HEK293T (cell line): ENCODE results near the gene TNFRSF13B.
"Not testable (repeated sequence)": the region's sequence is repeated elsewhere in the genome, so short reads cannot be mapped to it uniquely, and the experiment has no call there.

Experiments used
- CTCF ChIA-PET: fragments of 350-600 bp; formaldehyde crosslinking; extraction: SDS; loops from one replicate; lab custom pipeline; 2021; ENCODE audit warnings: antibody characterized with exemption, inconsistent platforms; lab: Yijun Ruan, JAX
- POLR2A ChIA-PET: fragments of 350-600 bp; formaldehyde crosslinking; extraction: SDS; loops from one replicate; lab custom pipeline; 2020; ENCODE audit warnings: antibody characterized with exemption, inconsistent platforms; lab: Yijun Ruan, JAX
- DNase-seq: peaks from one replicate; pipeline ENCODE4 v3.0.0; 2012; ENCODE audit warnings: mixed read lengths; ENCODE audit errors: extremely low spot score
- ARNT ChIP-seq: fragments of 450-650 bp; IDR thresholded peaks from 2 replicates; pipeline ENCODE4 v1.6.1; 2017; ENCODE audit warnings: mild to moderate bottlenecking
- BHLHE40 ChIP-seq: fragments of 450-650 bp; IDR thresholded peaks from 2 replicates; pipeline ENCODE4 v1.6.1; 2016; ENCODE audit warnings: mild to moderate bottlenecking, moderate library complexity, borderline replicate concordance
- CTBP1 ChIP-seq: fragments of 450-650 bp; IDR thresholded peaks from 2 replicates; pipeline ENCODE4 v1.6.1; 2016; ENCODE audit warnings: borderline replicate concordance
- ELF4 ChIP-seq: fragments of 450-650 bp; IDR thresholded peaks from 2 replicates; pipeline ENCODE4 v1.6.1; 2017; ENCODE audit warnings: antibody characterized with exemption
- FOXA1 ChIP-seq: fragments of 450-650 bp; IDR thresholded peaks from 2 replicates; pipeline ENCODE4 v1.6.1; 2016; ENCODE audit warnings: mild to moderate bottlenecking
- FOXK2 ChIP-seq: fragments of 450-650 bp; IDR thresholded peaks from 2 replicates; pipeline ENCODE4 v1.6.1; 2016; ENCODE audit warnings: mild to moderate bottlenecking
- FOXM1 ChIP-seq: fragments of 450-650 bp; IDR thresholded peaks from 2 replicates; pipeline ENCODE4 v1.6.1; 2017; ENCODE audit warnings: mild to moderate bottlenecking, borderline replicate concordance
- HDGF ChIP-seq: fragments of 450-650 bp; IDR thresholded peaks from 2 replicates; pipeline ENCODE4 v1.6.1; 2017; ENCODE audit warnings: antibody characterized with exemption, borderline replicate concordance
- L3MBTL2 ChIP-seq: fragments of 450-650 bp; conservative IDR thresholded peaks from 2 replicates; pipeline ENCODE4 v1.6.1; 2016; ENCODE audit warnings: mild to moderate bottlenecking
- LEF1 ChIP-seq: fragments of 450-650 bp; IDR thresholded peaks from 2 replicates; pipeline ENCODE4 v1.6.1; 2017; ENCODE audit warnings: mild to moderate bottlenecking, borderline replicate concordance
- NFRKB ChIP-seq: fragments of 450-650 bp; IDR thresholded peaks from 2 replicates; pipeline ENCODE4 v1.6.1; 2016; ENCODE audit warnings: mild to moderate bottlenecking, moderate library complexity
- PKNOX1 ChIP-seq: fragments of 450-650 bp; IDR thresholded peaks from 2 replicates; pipeline ENCODE4 v1.6.1; 2016
- SP1 ChIP-seq: fragments of 450-650 bp; IDR thresholded peaks from 2 replicates; pipeline ENCODE4 v1.6.1; 2017
- SUZ12 ChIP-seq: fragments of 450-650 bp; IDR thresholded peaks from 2 replicates; pipeline ENCODE4 v1.6.1; 2016; ENCODE audit warnings: mild to moderate bottlenecking
- TARDBP ChIP-seq: fragments of 450-650 bp; IDR thresholded peaks from 2 replicates; pipeline ENCODE4 v1.6.1; 2016
- ZNF384 ChIP-seq: fragments of 450-650 bp; IDR thresholded peaks from 2 replicates; pipeline ENCODE4 v1.6.1; 2016

Gene TNFRSF13B

DNA sequence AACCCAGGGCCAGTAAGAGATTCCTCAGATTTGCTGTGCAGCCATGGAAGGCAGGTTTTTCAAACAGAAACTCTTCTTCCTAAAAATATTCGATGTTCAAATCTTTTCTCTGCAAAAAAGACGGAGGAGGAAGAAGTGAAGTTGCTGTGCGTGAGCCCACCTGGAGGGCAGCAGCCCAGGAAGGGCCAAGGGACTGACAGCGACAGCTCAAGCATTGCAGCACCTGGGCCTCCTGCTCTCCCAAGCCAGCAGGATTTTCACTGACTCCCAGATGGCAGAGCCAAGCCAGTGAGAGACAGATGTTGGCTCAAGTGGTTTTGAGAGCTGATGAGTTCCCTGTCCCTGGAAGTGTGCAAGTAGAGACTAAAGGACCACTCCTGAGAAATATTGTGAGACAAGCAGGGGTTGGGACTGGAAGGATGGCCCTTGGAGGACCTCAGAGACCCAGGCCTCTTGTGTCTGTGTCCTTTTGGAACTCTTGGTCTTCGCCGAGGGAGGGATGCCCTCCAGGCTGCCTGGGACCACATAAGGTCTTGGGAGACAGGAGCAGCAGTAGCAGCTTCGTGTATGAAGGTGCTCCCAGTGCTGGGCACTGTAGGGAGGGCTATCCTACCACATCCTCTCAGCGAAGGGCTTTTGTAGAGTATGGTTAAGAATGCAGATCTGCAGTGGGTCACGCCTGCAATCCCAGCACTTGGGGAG is 29.3 kb upstream of the TNFRSF13B start:
- CTCF ChIA-PET = interaction anchor here (1.2 to 2.0 kb wide), 3 partner anchors 9 to 19 kb away, joined by 3 to 8 read pairs (median 4); no protein-coding TSS in a partner anchor
- TF ChIP-seq ARNT (no peak), SP1 (no peak), HDGF (no peak), LEF1 (no peak), FOXK2 (no peak), NFRKB (no peak), SUZ12 (no peak), CTBP1 (no peak), L3MBTL2 (no peak), ZNF384 (no peak), BHLHE40 (no peak), FOXM1 (no peak)
- POLR2A ChIA-PET = no interaction called here
- no peak for DNase-seq

- ChIA-PET POLR2A (no interaction called here), CTCF (interaction anchor here (1.2 to 2.0 kb wide), 3 partner anchors 8 to 18 kb away, joined by 3 to 8 read pairs (median 4); no protein-coding TSS in a partner anchor)
- TF ChIP-seq NFRKB = no peak
- TF ChIP-seq ARNT = no peak
- no peak for TF ChIP-seq PKNOX1
- TF ChIP-seq FOXK2 = no peak
- TF ChIP-seq CTBP1 = no peak
- DNase-seq = no peak
Observed at GRCh38 chr17:16999931-17000625, 28.2 kb upstream of the TNFRSF13B start.

GRCh38 chr17:16997514-16998429 is 25.9 kb upstream of the TNFRSF13B start:
- ChIA-PET POLR2A (no interaction called here), CTCF (no interaction called here)
- DNase-seq = no peak
- TF ChIP-seq ARNT (no peak), CTBP1 (no peak), LEF1 (no peak), SUZ12 (no peak), HDGF (no peak)

DNA sequence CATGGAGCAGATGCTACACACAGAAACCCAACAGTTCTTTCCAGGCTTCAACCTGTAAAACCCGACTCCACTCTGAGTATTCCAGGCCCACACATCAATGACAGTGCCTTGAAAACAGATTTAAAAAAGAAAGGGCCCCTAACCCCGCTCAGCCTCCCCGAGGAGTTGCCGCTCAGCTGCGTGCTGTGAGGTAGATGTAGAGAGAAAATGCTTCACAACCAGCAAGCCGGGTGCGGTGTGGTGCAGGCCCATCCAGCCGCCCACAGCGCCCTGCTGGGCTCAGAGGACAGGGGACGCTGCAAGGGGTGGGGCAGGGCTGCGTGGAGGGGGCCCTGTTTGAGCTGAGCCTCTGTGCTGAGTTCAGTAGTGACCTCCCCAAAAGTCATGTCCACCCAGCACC is 24.8 kb upstream of the TNFRSF13B start:
- DNase-seq, POLR2A ChIA-PET, CTCF ChIA-PET: not testable (repeated sequence)

DNA sequence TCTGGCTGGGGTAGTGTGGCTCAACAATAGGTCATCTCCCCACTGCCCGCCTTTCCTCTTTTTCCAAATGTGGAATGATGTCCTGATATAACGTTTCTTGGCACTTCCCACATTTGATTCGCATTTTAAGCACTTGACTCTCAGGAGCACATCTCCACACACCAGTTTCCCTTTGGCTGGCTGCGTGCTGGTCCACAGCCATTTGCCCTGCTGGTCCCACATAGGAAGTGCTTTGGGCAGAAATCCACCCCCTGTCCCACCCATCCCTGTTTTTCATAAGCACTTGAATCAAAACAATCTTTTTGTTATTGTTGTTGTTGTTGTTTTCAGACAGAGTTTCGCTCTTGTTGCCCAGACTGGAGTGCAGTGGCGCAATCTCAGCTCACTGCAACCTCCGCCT is 24.0 kb upstream of the TNFRSF13B start:
- POLR2A ChIA-PET = no interaction called here
- no peak for DNase-seq
- TF ChIP-seq PKNOX1 (no peak), FOXK2 (no peak), BHLHE40 (no peak), SP1 (no peak), TARDBP (no peak), HDGF (no peak), ELF4 (no peak), NFRKB (no peak), ARNT (no peak), LEF1 (no peak), FOXA1 (no peak), ZNF384 (no peak), CTBP1 (no peak), SUZ12 (no peak), L3MBTL2 (no peak), FOXM1 (no peak)
- CTCF ChIA-PET = no interaction called here

- DNase-seq = no peak
- no peak for TF ChIP-seq FOXM1
- no peak for TF ChIP-seq FOXK2
- POLR2A ChIA-PET = no interaction called here
- CTCF ChIA-PET = no interaction called here
Observed at GRCh38 chr17:16994631-16995030, 22.7 kb upstream of the TNFRSF13B start.
